NCI-H69 (cell line): ENCODE data around the gene SH3BP2.

ENCODE experiments used
- DNase-seq: peaks from one replicate; lab custom pipeline; 2025; lab: John Stamatoyannopoulos, UW

The SH3BP2 gene

DNA sequence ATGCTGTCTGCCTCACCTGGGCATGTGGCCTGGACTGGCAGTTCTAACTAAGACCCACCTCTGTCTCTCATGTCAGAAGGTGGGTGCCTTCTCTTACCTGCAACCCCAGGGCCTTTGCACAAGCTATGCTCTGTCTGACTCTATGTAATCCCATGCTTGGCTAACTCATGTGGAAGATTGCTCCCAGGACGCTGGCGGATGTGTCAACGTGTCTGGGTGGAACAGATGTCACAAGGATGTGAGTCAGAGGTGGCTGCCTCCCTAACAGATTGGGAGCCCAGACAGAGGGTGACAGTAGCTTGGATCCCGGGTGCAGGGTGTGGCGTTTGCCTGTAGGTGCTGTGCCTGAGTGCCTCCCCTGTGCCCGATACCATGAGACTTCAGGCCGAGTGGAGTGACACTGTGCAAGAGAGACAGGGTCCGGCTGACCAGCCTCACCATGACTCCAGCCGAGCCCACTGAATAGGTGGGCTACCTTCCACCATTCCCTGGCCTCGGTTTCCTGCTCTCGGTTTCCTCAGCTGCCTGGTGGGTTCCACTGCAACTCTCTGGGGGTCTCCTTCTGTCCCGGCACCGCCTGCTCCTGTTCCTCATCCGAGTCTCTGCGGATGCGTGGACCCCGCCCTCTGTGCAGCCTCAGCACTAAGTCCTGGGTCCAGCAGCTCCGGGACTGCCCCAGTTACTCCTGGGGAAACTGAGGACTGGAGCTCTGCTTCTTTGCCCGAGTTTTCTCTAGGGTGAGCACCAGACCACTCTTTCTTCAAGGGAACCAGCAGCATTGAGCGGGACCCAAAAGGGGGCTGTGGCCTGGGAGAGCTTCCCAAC, 11.0 kb downstream of the SH3BP2 start:
- peak; percentile 22 for DNase-seq

DNA sequence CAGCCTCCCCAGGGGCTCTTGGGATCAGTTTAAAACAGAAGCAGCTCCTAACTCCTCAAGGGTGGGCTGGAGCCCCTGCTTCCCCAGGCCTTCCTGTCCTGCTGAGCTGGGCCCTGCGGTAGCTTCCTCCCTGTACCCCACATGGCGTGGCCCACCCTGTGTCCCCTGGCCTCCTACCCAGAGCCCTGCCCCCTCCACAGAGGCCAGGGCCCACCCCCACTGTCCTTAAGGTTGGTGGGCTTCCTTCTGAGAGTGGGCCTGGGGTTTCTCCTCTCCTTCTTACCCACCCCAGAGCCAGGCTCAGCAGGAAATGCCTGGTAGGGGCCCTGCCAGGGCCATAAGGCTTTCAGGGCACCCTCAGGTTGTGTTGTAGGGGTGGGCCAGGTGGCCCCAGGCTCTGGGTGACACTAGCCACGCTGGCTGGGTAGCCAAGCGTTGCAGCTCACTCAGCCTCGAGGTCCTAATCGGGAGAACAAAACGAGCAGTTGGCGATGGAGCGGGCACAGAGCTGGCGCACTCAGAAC, 11.6 kb downstream of the SH3BP2 start:
- no peak for DNase-seq

DNA sequence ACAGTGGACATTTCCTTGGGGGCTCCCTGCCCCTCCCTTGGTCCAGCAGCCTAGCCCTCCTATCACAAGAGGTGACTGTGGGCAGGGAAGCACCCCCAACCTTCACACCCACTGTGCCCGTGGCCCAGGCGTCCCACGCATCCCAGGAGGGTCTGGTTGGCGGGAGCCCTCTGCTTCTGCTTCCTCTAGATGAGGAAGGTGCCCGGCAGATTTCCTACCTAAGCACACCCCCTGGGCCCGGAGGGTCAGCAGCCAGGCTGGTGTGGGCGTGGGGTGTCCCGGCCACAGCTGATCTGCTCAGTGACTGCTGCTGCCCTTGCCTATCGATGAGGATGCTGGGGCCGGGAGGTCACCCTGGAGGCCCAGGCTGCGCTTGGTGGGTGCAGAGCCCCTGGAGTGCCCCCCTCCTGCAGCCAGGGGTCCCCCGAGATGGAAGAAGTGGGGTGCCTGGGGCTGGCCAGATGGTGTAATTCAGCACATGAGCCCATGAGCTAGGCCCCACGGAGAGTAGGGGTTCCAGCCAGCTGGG, 12.2 kb downstream of the SH3BP2 start:
- DNase-seq = no peak

DNA sequence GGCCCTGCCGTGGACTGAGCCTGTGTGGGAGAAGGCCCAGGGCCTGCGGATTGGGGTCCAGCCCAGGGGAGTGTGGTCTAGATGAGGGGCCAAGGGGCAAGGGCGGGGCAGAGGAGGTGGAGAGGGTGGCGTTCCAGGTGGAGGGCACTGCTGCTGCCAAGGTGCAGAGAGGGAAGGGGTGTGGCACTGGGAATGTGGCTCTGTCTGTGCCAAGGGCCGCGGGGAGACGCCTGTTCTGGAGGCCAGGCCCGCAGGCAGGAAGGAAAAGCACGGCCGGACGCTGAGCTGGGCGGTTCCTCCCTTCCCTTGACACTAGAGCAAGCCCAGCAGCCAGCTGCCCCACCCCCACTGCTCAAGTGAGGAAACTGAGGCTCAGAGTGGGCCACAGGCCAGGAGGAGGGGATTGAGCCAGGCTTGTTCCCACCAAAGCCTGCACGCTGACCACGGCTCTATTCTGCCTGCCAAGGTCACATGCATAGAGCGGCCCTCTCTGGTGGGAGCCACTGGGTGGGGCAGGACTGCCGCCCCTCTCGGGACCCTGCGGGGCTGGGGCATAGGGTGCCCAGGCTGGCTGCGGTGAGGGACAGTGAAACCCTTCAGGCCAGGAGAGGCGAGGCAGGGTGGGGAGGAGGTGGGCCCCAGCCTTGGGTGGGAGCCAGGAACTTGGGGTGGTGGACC, 13.0 kb downstream of the SH3BP2 start:
- no peak for DNase-seq

DNA sequence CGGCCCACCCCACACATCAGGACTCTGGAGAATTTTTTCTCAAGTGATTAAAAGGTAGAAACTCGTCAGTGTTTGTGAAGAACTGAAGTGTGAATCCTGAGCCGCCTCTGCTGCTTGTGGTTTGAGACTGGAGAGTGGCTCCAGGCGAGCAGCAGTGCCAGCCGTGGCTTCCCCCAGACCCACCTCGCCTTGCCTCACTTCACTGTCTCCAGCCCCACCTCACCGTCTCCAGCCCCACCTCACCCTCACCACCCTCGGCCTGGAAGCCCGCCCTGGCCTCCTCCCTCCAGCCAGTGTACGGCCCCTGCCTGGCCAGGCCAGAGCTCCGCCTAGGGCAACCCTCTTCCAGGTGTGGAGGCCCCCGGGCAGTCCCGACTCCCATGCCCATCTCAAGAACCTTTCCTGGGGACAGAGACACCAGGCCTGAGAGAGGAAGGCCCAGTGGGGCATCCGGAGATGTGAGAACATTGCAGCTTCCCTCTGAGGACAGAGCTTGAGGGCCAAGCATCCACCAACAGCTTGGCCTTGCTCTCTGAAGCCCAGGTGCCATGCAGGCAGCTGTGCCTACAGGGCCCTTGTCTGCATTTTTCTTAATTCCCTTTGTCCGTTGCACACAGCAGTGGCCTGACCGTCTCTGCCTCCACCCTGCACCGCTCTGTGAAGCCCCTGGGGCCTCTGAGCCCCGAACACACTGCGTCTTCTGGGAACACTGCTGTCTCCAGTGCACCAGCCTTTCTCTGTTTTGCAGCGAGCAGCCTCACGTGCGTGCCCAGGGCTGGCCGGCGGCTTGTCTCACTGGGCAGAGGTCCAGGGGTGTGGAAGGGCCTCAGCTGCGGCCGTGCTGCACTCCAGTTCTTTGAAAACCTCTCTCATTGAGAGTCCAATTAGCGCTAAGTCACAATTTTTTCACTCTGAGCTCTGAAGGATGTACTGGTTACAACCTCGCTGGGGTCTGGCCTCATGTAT, 13.8 kb downstream of the SH3BP2 start:
- DNase-seq = no peak

DNA sequence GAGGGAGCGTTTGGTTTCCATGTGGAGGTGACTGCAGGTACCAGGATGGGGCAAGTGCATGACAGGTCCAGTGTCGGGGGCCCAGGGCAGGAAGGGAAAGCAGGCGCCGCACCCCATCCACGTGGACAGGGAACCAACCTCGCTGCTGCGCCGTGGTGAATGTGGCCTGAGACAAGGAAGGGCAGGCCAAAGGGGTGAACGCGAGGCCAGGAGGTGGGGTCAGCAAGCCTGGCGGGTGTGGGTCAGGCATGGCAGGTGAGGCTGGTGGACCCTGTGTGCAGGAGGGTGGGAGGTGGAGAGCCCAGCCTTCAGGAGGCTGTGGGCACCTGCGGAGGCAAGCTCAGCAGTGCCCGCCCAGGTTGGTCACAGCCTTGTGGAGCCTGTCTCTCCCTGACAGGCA, 14.7 kb downstream of the SH3BP2 start:
- no peak for DNase-seq

DNA sequence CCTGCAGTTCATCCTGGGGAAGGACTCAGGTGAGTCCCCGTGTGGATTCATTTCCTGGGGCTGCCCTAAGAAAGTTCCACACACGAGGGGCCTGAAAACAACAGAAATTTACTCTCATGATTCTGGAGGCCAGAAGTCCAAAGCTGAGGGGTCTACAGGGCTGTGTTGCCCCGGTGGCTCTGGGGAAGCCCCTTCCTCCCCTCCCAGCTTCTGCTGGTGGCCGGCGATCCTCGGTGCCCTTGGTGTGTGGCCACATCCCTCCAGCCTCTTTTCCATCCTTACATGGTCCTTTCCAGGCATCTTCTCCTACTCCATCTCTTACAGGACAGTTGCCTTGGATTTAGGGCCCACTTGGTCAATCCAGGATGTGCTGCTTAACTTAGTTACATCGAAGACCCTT, 15.1 kb downstream of the SH3BP2 start:
- DNase-seq = no peak

DNA sequence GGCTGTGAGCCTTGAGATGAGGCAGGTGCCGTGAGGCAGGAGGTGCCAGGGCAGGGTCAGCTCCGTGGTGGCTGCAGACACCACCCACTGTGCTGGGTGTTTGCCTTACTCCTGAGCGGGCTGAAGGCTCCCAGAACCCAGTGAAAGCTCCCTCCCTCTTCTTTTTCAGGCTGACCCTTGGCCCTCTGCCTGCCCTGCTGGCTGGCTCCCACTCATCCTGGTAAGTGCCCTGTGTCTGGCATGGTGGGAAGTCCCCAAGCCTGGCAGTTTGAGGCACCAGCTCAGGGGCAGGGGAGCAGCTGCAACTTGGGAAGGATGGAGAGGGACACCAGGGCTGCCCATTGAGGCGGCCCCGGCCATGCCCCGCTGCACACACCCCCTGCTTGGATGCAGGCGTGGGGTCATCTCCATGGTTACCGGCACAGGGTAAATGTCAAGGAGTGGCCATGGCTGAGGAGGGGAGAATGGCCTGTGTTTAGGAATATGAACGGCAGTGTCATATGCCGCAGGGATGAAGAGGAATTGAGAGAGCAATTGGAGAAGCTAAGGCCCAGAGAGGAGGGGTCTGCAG, 16.8 kb downstream of the SH3BP2 start:
- DNase-seq = peak; percentile 59

DNA sequence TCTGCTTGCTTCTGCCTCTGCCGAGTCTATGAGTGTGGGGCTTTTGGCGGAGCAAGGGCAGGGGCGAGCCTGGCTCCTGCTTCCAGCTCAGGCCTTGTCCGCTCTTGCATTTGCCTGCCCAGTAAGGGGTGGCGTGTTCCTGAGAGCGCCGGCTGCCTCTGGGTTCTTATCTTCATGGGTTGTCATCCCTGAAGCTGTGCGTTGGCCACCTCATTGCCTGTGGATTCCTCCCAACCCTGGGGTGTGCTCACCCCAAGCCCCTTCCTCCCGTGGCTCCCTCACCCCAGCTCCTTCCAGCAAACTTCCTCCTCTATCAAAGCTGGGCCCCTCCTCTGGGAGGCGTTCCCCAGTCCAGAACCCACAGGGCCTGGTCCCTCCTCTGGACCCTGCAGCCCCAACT, 17.5 kb downstream of the SH3BP2 start:
- DNase-seq = no peak

DNA sequence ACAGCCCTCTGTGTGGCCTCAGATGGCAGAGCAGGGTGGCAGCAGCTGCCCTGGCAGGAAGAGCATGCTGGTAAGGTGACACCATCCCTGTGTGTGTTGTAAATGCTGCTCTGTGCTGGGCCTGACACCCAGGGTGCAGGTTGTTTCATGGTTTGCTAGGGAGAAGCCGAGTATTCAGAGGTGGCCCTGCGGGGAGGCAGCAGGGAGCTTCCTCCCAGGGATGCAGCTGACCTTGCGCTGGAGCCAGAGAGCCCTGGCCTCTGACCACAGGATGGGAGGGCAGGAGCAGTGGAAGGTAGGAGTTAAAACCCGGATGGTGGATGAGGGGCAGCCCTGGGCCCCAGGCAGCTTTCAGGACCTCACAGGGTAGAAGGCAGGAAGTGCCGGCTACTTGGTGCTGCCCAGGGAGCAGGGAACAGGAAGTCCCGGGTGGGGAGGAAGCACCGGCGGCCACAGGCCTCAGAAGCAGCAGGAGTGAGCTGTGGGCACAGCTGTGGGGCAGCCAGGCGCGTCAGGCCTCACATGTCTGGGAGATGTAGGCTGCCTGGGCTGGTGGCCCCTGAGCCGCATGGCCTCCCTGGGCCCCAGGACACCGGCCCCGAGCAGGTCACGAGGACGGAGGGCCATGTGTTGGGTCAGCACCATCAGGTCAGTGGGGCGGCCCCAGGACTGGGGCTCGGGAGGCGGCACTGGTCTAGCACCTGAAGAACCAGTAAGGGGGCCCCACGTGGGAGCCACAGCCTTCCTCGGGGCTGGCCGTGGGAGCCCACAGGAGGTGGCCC, 19.1 kb downstream of the SH3BP2 start:
- peak; percentile 82 for DNase-seq

DNA sequence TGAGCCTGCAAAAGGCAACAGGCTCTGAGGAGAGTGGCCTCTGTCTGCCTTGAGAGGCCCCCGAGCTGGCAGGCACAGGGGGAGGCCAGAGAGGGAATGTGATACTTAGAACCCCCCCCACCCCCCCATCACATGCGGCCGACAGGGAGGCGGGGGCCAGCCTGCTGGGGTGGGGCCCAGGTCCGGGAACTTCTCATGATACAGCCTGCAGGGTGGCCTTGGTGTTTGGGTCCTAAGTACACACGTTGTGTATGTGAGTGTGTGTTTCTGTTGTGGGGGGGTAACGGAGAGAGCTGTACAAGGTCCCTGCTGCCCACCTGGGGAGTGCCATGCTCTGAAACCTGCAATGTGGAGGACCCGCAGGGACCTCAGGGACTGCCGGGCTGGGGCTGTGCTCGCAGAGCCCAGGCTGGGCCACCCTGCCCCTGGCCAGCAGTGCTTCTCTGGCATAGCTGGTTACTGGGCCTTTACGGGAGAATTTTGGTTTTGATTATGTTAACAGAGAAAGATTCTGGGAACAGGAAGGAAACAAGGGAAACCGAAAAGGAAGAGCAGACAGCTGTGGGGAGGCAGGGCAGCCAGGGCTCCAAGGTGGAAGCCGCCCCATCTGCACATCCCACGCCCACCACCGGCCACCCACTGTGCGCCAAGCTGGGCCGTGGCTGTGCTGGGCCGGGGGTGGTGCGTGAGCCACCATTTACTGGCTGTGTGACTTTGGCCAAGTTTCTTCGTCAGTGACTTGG, 19.9 kb downstream of the SH3BP2 start:
- no peak for DNase-seq

DNA sequence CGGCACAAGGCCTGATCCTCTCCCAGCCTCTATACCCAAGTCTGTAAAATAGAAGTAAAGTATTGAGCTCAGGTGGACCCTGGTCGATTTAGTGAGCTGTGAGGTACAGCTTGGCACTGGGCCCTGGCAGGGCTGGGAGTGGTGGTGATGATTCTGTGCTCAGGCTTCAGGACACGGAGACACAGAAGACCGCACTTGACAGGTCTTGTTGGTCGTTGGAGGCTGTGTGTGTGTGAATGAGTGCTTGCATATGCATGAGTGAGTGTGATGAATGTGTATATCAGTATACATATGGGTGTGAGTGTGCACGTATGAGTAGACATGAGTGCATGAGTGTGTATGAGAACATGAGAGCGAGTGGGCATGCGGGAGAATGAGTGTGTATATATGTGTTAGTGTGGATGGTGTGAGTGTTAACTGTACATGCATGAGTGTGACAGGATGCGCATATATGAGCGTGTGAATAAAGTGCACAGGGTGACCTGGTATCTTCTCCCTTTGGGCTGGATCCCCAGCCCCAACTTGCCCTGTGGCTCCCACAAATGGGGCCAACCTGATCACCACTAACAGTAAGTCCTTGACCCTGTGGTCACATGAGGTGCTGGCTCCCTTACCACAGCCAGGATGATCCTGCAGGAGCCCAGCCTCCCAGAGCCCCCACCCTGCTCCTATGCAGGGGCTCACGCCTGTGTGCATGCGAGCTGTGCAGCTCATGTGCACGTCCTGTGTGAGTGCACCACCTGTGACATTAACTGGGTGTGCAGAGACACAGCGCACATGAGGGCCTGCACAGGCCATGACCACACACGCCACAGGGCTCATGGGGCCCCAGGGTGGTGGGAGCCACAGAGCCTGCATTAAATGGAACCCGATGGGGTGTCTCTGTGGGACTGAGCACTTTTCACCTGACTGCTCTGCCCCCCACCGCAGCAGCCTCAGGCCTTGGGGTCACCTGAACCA, 20.8 kb downstream of the SH3BP2 start:
- no peak for DNase-seq

DNA sequence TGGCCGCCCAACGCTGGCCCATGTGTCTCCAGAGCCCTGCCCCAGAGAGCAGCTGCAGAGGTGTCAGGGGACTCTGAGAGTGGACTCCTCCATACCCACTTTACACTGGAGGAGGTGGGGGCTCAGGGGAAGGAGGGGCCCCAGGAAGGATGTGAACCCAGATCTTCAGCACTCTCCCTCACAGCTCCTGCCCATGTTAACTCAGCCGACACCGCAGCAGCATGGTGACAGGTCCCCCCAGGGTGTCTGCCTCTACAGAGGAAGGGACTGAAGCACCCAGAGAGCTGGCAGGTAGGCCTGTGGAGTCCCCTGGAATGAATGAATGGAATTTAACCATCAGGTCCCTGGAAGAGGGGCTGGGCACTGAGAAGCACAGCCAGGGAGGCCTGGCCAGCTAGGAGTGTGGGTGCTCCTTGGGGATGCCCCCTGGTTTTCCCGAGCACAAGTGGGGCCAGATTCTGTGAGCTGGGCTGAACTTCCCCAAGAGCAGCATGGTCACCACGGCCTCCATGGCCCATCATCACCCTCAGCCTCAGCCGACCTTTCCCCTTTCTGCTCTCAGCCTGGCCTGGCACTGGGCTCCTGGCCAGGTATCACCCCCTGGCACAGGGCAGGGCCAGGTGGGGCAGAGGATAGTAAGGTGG, 21.9 kb downstream of the SH3BP2 start:
- DNase-seq = no peak

DNA sequence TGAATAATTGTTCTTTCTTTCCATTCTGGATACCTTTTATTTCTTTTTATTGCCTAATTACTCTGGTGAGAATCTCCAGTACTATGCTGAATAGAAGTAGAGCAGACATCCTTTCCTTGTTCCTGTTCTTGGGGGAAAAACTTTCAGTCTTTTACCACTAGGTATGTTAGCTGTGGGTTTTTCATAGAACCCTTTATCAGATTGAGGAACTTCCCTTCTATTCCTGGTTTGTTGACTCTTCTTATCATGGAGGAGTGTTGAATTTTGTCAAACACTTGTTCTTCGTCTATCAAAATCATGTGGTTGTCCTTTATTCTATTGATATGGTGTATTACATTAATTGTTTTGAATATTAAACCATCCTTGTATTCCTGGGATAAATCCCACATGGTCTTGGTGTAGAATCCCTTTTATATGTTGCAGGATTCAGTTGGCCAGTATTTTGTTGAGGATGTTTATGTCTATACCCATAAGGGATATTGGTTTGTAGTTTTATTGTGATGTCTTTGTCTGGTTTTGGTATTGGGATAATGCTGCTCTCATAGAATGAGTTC, 23.6 kb downstream of the SH3BP2 start:
- DNase-seq = no peak

DNA sequence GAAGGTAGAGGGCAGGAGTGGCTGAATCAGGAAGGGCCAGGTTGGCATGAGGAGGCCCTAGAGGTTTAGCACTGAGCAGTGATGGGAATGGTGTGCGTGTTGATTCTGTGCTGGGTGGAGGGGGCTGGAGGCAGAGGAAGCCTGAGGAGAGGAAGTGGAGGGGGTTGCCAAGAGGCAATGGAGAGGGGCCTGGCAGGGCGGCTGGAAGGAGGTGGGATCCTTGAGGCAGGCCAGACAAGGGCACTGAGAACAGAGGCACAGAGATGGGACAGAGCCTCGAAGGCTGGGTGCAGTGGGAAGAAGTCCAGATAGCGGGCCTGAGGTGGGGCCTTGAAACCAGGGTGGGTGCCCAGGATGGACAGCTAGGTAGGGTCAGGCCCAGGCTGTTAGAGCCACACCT, 24.3 kb downstream of the SH3BP2 start:
- no peak for DNase-seq

DNA sequence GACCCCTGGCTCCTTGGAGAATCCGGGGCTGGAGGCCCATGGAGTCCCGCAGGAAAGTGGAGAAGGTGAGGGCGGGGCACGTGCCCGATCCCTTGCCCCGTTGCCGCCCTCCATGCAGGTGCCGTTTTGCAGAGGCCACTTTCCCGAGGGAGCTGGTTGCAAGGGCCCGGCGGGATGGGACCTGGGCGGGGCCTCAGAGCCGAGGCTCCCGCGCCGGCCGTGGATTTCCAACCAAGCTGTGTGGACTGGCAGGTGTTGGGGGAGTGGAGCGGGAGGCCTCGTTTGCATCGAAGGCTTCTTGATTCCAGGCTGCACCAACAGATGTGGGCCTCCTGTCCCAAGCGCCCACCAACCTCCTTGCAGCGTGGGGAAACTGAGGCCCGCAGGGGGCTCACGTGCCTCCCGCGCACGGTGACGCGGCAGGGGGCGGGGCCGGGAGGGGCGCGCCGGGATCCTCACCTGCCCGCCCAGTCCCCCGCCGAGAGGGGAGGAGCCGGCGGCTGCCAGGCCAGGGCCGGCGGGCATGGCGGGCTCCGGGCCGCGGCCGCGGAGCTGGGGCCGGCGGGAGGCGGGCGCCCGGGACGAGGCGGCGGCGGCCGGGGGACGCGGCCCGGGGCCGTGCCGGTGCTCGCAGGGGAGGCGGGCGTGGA, 24.9 kb downstream of the SH3BP2 start:
- DNase-seq = peak; percentile 75

DNA sequence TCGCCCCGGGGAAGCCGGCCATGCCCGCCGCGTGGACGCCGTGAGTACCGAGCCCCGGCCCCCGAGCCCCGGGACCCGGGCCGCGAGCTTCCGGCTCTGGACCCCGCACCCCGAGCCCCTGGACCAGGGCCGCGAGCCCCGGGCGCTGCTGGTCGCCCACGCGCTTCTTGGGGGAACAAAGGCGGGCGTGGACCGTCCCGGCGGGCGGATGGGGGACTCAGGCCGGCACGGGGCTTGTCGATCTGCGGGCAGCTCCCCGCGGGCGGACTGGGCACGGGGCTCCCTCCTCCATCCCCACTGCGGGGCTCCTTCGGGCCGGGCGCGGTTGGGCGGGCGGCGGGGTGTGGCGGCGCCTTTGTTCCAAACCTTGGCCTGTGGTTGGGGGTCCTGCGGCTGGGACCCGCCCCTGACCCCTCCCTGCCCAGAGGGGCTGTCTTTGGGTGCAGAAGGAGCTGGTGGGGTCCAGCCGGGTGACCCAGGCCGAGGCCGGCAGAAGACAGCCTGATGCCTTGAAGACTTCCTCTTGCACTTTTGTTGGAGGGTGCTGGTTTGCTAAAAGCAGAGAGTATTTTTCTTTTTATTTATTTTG, 25.6 kb downstream of the SH3BP2 start:
- DNase-seq = peak; percentile 44
